K562 (cell line): ENCODE measurements around the gene ZNF169. TPM values are rescaled to one million over a fixed set of nuclear protein-coding genes. Genes with fewer than 3 reads are reported as not detected.

Source experiments
- CSDE1 ChIP-seq, 2 experiments: fragments of 450-650 bp; IDR thresholded peaks; 2 replicates each; pipeline ENCODE4 v1.6.1; 2016; ENCODE audit warnings: mild to moderate bottlenecking in 1 of 2
- DNMT1 ChIP-seq: fragments of 450-650 bp; IDR thresholded peaks from 2 replicates; pipeline ENCODE4 v1.6.1; 2016; ENCODE audit warnings: antibody characterized with exemption, mild to moderate bottlenecking
- FOXK1 ChIP-seq: sonication (generic); formaldehyde crosslinking; IDR thresholded peaks from 2 replicates; pipeline ENCODE4 v1.8.0; 2022; ENCODE audit warnings: missing genetic modification reagents, mild to moderate bottlenecking, borderline replicate concordance
- GATA2 ChIP-seq: sonication (generic); formaldehyde crosslinking; IDR thresholded peaks from 2 replicates; pipeline ENCODE4 v1.4.0; 2020; ENCODE audit warnings: mild to moderate bottlenecking, missing genetic modification reagents
- HDAC6 ChIP-seq: IDR thresholded peaks from 2 replicates; pipeline ENCODE4 v1.6.1; 2012; ENCODE audit warnings: low read depth, mild to moderate bottlenecking, control low read depth, inconsistent platforms, low read length, moderate library complexity
- LARP7 ChIP-seq: fragments of 450-650 bp; IDR thresholded peaks from 2 replicates; pipeline ENCODE4 v1.6.1; 2016
- LEF1 ChIP-seq: fragments of 450-650 bp; IDR thresholded peaks from 2 replicates; pipeline ENCODE4 v1.6.1; 2016; ENCODE audit warnings: mild to moderate bottlenecking
- MEIS2 ChIP-seq: fragments of 450-650 bp; IDR thresholded peaks from 2 replicates; pipeline ENCODE4 v1.6.1; 2014; ENCODE audit warnings: mild to moderate bottlenecking; ENCODE audit not compliant: partially characterized antibody
- NCOA4 ChIP-seq: fragments of 450-650 bp; IDR thresholded peaks from 2 replicates; pipeline ENCODE4 v1.6.1; 2018; ENCODE audit warnings: mild to moderate bottlenecking; ENCODE audit not compliant: partially characterized antibody
- NFE2 ChIP-seq: IDR thresholded peaks from 2 replicates; pipeline ENCODE4 v1.6.1; 2014; ENCODE audit warnings: antibody characterized with exemption, low read depth
- RBM14 ChIP-seq: fragments of 200-400 bp; formaldehyde crosslinking; IDR thresholded peaks from 2 replicates; pipeline ENCODE4 v1.6.1; 2018; ENCODE audit warnings: low read depth, mild to moderate bottlenecking, low read length, moderate library complexity, borderline replicate concordance; ENCODE audit not compliant: insufficient read depth
- RCOR1 ChIP-seq, 2 experiments: IDR thresholded peaks; 2 replicates each; pipeline ENCODE4 v1.6.1; 2012; ENCODE audit warnings: low read depth in 2 of 2, low read length in 2 of 2, borderline replicate concordance in 1 of 2, improper control_type of control experiment in 1 of 2
- TCF3 ChIP-seq: sonication (generic); formaldehyde crosslinking; IDR thresholded peaks from 2 replicates; pipeline ENCODE4 v1.4.0; 2020; ENCODE audit warnings: mild to moderate bottlenecking, missing genetic modification reagents
- TCF7 ChIP-seq: sonication (generic); IDR thresholded peaks from 2 replicates; pipeline ENCODE4 v1.6.1; 2016; ENCODE audit warnings: antibody characterized with exemption, borderline replicate concordance
- USF2 ChIP-seq: sonication (generic); formaldehyde crosslinking; IDR thresholded peaks from 2 replicates; pipeline ENCODE4 v1.5.0; 2020; ENCODE audit warnings: missing genetic modification reagents
- ZBTB40 ChIP-seq, 2 experiments: fragments of 450-650 bp in 1 of 2; sonication (generic) in 1 of 2; formaldehyde crosslinking in 1 of 2; IDR thresholded peaks; 2 replicates each; pipeline versions ENCODE4 v1.7.1 to v1.9.0; 2016 to 2022; ENCODE audit warnings: inconsistent platforms in 1 of 2, mild to moderate bottlenecking in 1 of 2, missing genetic modification reagents in 1 of 2
- ZKSCAN1 ChIP-seq: fragments of 150-350 bp; IDR thresholded peaks from 2 replicates; pipeline ENCODE4 v1.6.1; 2016; ENCODE audit warnings: low read depth, low read length
- ZNF41 ChIP-seq: fragments of 250-450 bp; sonication (Bioruptor Pico); conservative IDR thresholded peaks from 2 replicates; pipeline ENCODE4 v1.4.0; 2020; ENCODE audit warnings: mild to moderate bottlenecking
- ZSCAN32 ChIP-seq: fragments of 450-650 bp; formaldehyde crosslinking; IDR thresholded peaks from 2 replicates; pipeline ENCODE4 v1.4.0; 2020; ENCODE audit warnings: mild to moderate bottlenecking, moderate library complexity
- polyA plus RNA-seq, 8 experiments: library from polyadenylated mRNA; depleted of rRNA in 4 of 8; stranded (reverse) in 5 of 8; unstranded in 3 of 8; fragments of >200 nt; fragmentation: Nextera tagmentation in 2 of 8; fragmentation: Illumina TruSeq in 1 of 8; extraction: Ambion mirVana in 2 of 8; extraction: Trizol in 1 of 8; gene quantifications; 2 replicates each; pipeline versions ENCODE4 v1.2.1 to v1.2.3, GENCODE V29; 2011 to 2014; ENCODE audit warnings: inconsistent platforms in 1 of 8, missing spikeins in 1 of 8
- total RNA-seq, 7 experiments: library from RNA; depleted of rRNA in 6 of 7; stranded (reverse); fragments of >200 nt in 6 of 7; fragmentation: Illumina TruSeq in 2 of 7; extraction: Trizol in 2 of 7; gene quantifications; 2 replicates each; pipeline versions ENCODE4 v1.2.1 to v1.2.3, GENCODE V29; 2011 to 2021; ENCODE audit warnings: low replicate concordance in 1 of 7

Gene ZNF169
- total and polyA plus RNA-seq, 9 of the 15 experiments (the other 6 are each of a cell fraction or from before 2014, with no cell fraction given) = 2.0 to 16.2 (median 5.6) TPM

- TF ChIP-seq HDAC6 (no peak), RCOR1 (IDR thresholded peaks at IDR 0.05; ENCODE audit: borderline replicate concordance in 1 of 2, low read depth in 2 of 2, low read length in 2 of 2) (peak in 1 of 2 experiments; percentile 86; a peak in 2 of 4 replicates), NFE2 (0 out of 2 replicates have a peak, but pooled peaks have one; percentile 3), TCF3 (CRISPR knock-in tag) (peak; percentile 30), NCOA4 (no peak), DNMT1 (no peak), GATA2 (CRISPR knock-in tag) (no peak), MEIS2 (peak; percentile 25), ZBTB40 (IDR thresholded peaks at IDR 0.05) (no peak), ZBTB40 (CRISPR knock-in tag; IDR thresholded peaks at IDR 0.05) (no peak), FOXK1 (CRISPR knock-in tag) (no peak), CSDE1 (IDR thresholded peaks at IDR 0.05) (no peak), ZSCAN32 (CRISPR knock-in tag) (no peak), USF2 (CRISPR knock-in tag) (no peak), LARP7 (no peak), ZKSCAN1 (0 out of 2 replicates have a peak, but pooled peaks have one; percentile 9), ZNF41 (no peak), LEF1 (0 out of 2 replicates have a peak, but pooled peaks have one; percentile 41), RBM14 (no peak), TCF7 (no peak)
Measured at GRCh38 chr9:94300470-94301301, 41.6 kb downstream of the ZNF169 start (continued).
